Measurements from ENCODE around the gene CDRT15.
"Not testable (repeated sequence)": the region's sequence is repeated elsewhere in the genome, so short reads cannot be mapped to it uniquely, and the experiment has no call there.

CDRT15 gene

GRCh38 chr17:14236762-14237161, at the start of gene CDRT15:
CDRT15 (minus strand) TSS chr17:14236862; CDS start chr17:14236833, 29 bp downstream.
- DNase-seq (ENCODE audit: low read depth): not testable (repeated sequence)

GRCh38 chr17:14282726-14283125, 46.1 kb upstream of the CDRT15 start:
- no peak for DNase-seq (ENCODE audit: low read depth)

- no peak for DNase-seq (ENCODE audit: low read depth)
Measured at GRCh38 chr17:14281530-14281929, 44.9 kb upstream of the CDRT15 start.

- no peak for DNase-seq (ENCODE audit: low read depth)
Measured at GRCh38 chr17:14276535-14277250, 40.0 kb upstream of the CDRT15 start.

GRCh38 chr17:14270508-14270907, 33.8 kb upstream of the CDRT15 start:
- no peak for DNase-seq (ENCODE audit: low read depth)

GRCh38 chr17:14269473-14269872, 32.8 kb upstream of the CDRT15 start:
- DNase-seq (ENCODE audit: low read depth): no peak

GRCh38 chr17:14268264-14268663, 31.6 kb upstream of the CDRT15 start:
- no peak for DNase-seq (ENCODE audit: low read depth)

- DNase-seq (ENCODE audit: low read depth): no peak
Measured at GRCh38 chr17:14261406-14261805, 24.7 kb upstream of the CDRT15 start.

- DNase-seq (ENCODE audit: low read depth): no peak
Measured at GRCh38 chr17:14245629-14246028, 9.0 kb upstream of the CDRT15 start.

- no peak for DNase-seq (ENCODE audit: low read depth)
Measured at GRCh38 chr17:14245002-14245401, 8.3 kb upstream of the CDRT15 start.

- DNase-seq (ENCODE audit: low read depth): not testable (repeated sequence)
Measured at GRCh38 chr17:14239271-14239670, 2.6 kb upstream of the CDRT15 start.

- not testable (repeated sequence) for DNase-seq (ENCODE audit: low read depth)
Measured at GRCh38 chr17:14236032-14236431, 630 bp downstream of the CDRT15 start.

- DNase-seq (ENCODE audit: low read depth): not testable (repeated sequence)
Measured at GRCh38 chr17:14235047-14235446, 1.6 kb downstream of the CDRT15 start.

GRCh38 chr17:14231187-14231586, 5.5 kb downstream of the CDRT15 start:
- not testable (repeated sequence) for DNase-seq (ENCODE audit: low read depth)

GRCh38 chr17:14228903-14229302, 7.8 kb downstream of the CDRT15 start:
- DNase-seq (ENCODE audit: low read depth): no peak

GRCh38 chr17:14227052-14227451, 9.6 kb downstream of the CDRT15 start:
- DNase-seq (ENCODE audit: low read depth): no peak

- DNase-seq (ENCODE audit: low read depth): no peak
Measured at GRCh38 chr17:14225254-14225980, 11.2 kb downstream of the CDRT15 start.

GRCh38 chr17:14222611-14223010, 14.1 kb downstream of the CDRT15 start:
- DNase-seq (ENCODE audit: low read depth): no peak

GRCh38 chr17:14214271-14214670, 22.4 kb downstream of the CDRT15 start:
- peak; percentile 24 for DNase-seq (ENCODE audit: low read depth)

GRCh38 chr17:14212401-14212800, 24.3 kb downstream of the CDRT15 start:
- DNase-seq (ENCODE audit: low read depth): no peak

- no peak for DNase-seq (ENCODE audit: low read depth)
Measured at GRCh38 chr17:14211801-14212200, 24.9 kb downstream of the CDRT15 start.

GRCh38 chr17:14211246-14211645, 25.4 kb downstream of the CDRT15 start:
- DNase-seq (ENCODE audit: low read depth): no peak

- DNase-seq (ENCODE audit: low read depth): no peak
Measured at GRCh38 chr17:14209215-14209614, 27.4 kb downstream of the CDRT15 start.

- DNase-seq (ENCODE audit: low read depth): no peak
Measured at GRCh38 chr17:14207791-14208190, 28.9 kb downstream of the CDRT15 start.
